K562 (cell line): Measurements from ENCODE around the gene CALR3. TPM values are rescaled to one million over a fixed set of nuclear protein-coding genes. Genes with fewer than 3 reads are reported as not detected.

Source experiments
- ATAC-seq: fragments of 200-7000 bp; cut with Tn5 transposase; 3 replicates; pipeline ENCODE4 v1.9.1; 2020; ENCODE audit warnings: moderate library complexity
- BruUV-seq: library from RNA; stranded (reverse); fragments of 400-500 nt; replicated peaks from 2 replicates; lab custom pipeline; 2021; lab: Mats Ljungman, UMichigan
- CTCF ChIA-PET: fragments of 300-600 bp; formaldehyde crosslinking; extraction: SDS; loops from one replicate; lab custom pipeline; 2021; ENCODE audit warnings: low intra/inter-chr PET ratio; lab: Yijun Ruan, JAX
- POLR2A ChIA-PET: fragments of 300-600, 350-650 bp; sonication (Branson Sonifier 250); formaldehyde crosslinking; extraction: SDS; loops from one replicate; lab custom pipeline; 2021; ENCODE audit warnings: antibody characterized with exemption, inconsistent platforms; lab: Yijun Ruan, JAX
- DNase-seq, 4 experiments: peaks; one replicate each; pipeline versions ENCODE4 v3.0.0 to v3.0.0-alpha.2; 2011 to 2018; ENCODE audit warnings: low spot score in 3 of 4, mixed read lengths in 3 of 4; ENCODE audit errors: extremely low read depth in 1 of 4
- FAIRE-seq: peaks from 2 replicates; lab custom pipeline; 2011; peaks lifted over from hg19 to GRCh38; lab: Jason Lieb, UNC
- H2AFZ ChIP-seq: 2 replicates; pipeline ENCODE4 v1.6.0; 2011; ENCODE audit warnings: low read depth, low read length, control low read depth, inconsistent platforms
- H3K27ac ChIP-seq: fragments of 200-600 bp; 3 replicates; pipeline ENCODE4 v1.8.0; 2011; ENCODE audit warnings: low read depth, mild to moderate bottlenecking, control low read depth, inconsistent platforms, low read length, moderate library complexity, mixed read lengths; ENCODE audit errors: extremely low read depth
- H3K27me3 ChIP-seq, 2 experiments: fragments of 300-600 bp in 1 of 2; 2 replicates in 1 of 2; 3 replicates in 1 of 2; pipeline versions ENCODE4 v1.6.0 to v1.8.0; 2011; ENCODE audit warnings: inconsistent platforms in 2 of 2, low read length in 2 of 2, mild to moderate bottlenecking in 1 of 2, mixed read lengths in 1 of 2, moderate library complexity in 1 of 2; ENCODE audit not compliant: control insufficient read depth in 2 of 2, insufficient read depth in 2 of 2
- H3K36me3 ChIP-seq: fragments of 300-600 bp; 3 replicates; pipeline ENCODE4 v1.8.0; 2011; ENCODE audit warnings: mild to moderate bottlenecking, low read length, inconsistent platforms; ENCODE audit not compliant: control insufficient read depth, insufficient read depth
- H3K4me1 ChIP-seq, 2 experiments: fragments of 200-600 bp in 1 of 2; replicated peaks in 1 of 2; 2 replicates in 1 of 2; 3 replicates in 1 of 2; pipeline versions ENCODE4 v1.5.1 to v1.8.0; 2011; ENCODE audit warnings: inconsistent platforms in 2 of 2, low read length in 2 of 2, mild to moderate bottlenecking in 1 of 2, mixed read lengths in 1 of 2, moderate library complexity in 1 of 2; ENCODE audit not compliant: control insufficient read depth in 2 of 2, insufficient read depth in 2 of 2
- H3K4me2 ChIP-seq: 2 replicates; pipeline ENCODE4 v1.6.1; 2011; ENCODE audit warnings: low read length, control low read depth, inconsistent platforms, mixed read lengths; ENCODE audit not compliant: insufficient read depth
- H3K4me3 ChIP-seq: fragments of 200-600 bp; sonication (generic), shearing (Covaris generic); 2 replicates; pipeline ENCODE4 v1.5.1; 2016; ENCODE audit warnings: control low read depth, inconsistent platforms
- H3K79me2 ChIP-seq: fragments of 200-600 bp; 3 replicates; pipeline ENCODE4 v1.8.0; 2011; ENCODE audit warnings: low read length, inconsistent platforms; ENCODE audit not compliant: control insufficient read depth, insufficient read depth
- H3K9ac ChIP-seq, 2 experiments: 2 replicates each; pipeline versions ENCODE4 v1.6.0 to v1.6.1; 2011; ENCODE audit warnings: low read depth in 2 of 2, low read length in 2 of 2, control low read depth in 1 of 2, inconsistent platforms in 1 of 2, mild to moderate bottlenecking in 1 of 2, mixed read lengths in 1 of 2; ENCODE audit not compliant: insufficient read depth in 1 of 2
- H3K9me1 ChIP-seq: one replicate; pipeline ENCODE4 v1.6.0; 2011; ENCODE audit warnings: inconsistent platforms, mild to moderate bottlenecking, low read length, moderate library complexity; ENCODE audit not compliant: control insufficient read depth, insufficient read depth
- H3K9me3 ChIP-seq: replicated peaks from 2 replicates; pipeline ENCODE4 v1.5.1; 2011; ENCODE audit warnings: low read depth, low read length, inconsistent platforms; ENCODE audit not compliant: control insufficient read depth, insufficient read depth
- H4K20me1 ChIP-seq: replicated peaks from 2 replicates; pipeline ENCODE4 v1.6.1; 2011; ENCODE audit warnings: low read length, inconsistent platforms, mixed read lengths; ENCODE audit not compliant: control insufficient read depth, insufficient read depth
- BHLHE40 ChIP-seq: IDR thresholded peaks from 2 replicates; pipeline ENCODE4 v1.6.1; 2011; ENCODE audit warnings: low read length, improper control_type of control experiment
- C11orf30 ChIP-seq: fragments of 450-650 bp; IDR thresholded peaks from 2 replicates; pipeline ENCODE4 v1.6.1; 2016; ENCODE audit warnings: low read depth, mild to moderate bottlenecking
- CCNT2 ChIP-seq: IDR thresholded peaks from 2 replicates; pipeline ENCODE4 v1.6.1; 2011; ENCODE audit warnings: borderline replicate concordance, low read depth, mild to moderate bottlenecking, moderate library complexity, mixed read lengths, low read length; ENCODE audit not compliant: insufficient read length; ENCODE audit errors: extremely low read depth
- CHD4 ChIP-seq: fragments of 200-600 bp; sonication (generic); IDR thresholded peaks from 3 replicates; pipeline ENCODE4 v1.6.1; 2012; ENCODE audit warnings: low read depth, mild to moderate bottlenecking, mixed read lengths, low read length, inconsistent platforms; ENCODE audit not compliant: insufficient read depth, insufficient replicate concordance, poor library complexity, severe bottlenecking
- L3MBTL2 ChIP-seq: fragments of 450-650 bp; IDR thresholded peaks from 2 replicates; pipeline ENCODE4 v1.6.1; 2016; ENCODE audit warnings: mild to moderate bottlenecking, moderate library complexity
- MYC ChIP-seq, 2 experiments: fragments of 250-450 bp in 1 of 2; sonication (Bioruptor Pico) in 1 of 2; IDR thresholded peaks; 2 replicates each; pipeline versions ENCODE4 v1.5.1 to v1.6.1; 2012 to 2021; ENCODE audit warnings: low read depth in 2 of 2, borderline replicate concordance in 1 of 2, improper control_type of control experiment in 1 of 2, low read length in 1 of 2, mild to moderate bottlenecking in 1 of 2, moderate library complexity in 1 of 2
- ZNF384 ChIP-seq: IDR thresholded peaks from 2 replicates; pipeline ENCODE4 v1.6.1; 2012; ENCODE audit warnings: low read depth, low read length, improper control_type of control experiment
- WGBS: fragments of 100-300 bp; shearing (Covaris generic); methylation state at CpG from one replicate; pipeline ENCODE4 v1.1.6; 2016; ENCODE audit warnings: low coverage, mixed read lengths; ENCODE audit not compliant: insufficient coverage; ENCODE audit errors: missing lambda C conversion rate; 5-methylcytosine and 5-hydroxymethylcytosine counted together
- in situ Hi-C: fragments of 300-500 bp; cut with MboI; formaldehyde crosslinking; loops from 4 replicates; pipeline ENCODE4 v1.15.0; 2018; ENCODE audit warnings: inconsistent platforms, mixed read lengths
- intact Hi-C: fragments of 100-400 bp; cut with micrococcal nuclease; formaldehyde crosslinking; loops from 2 replicates; pipeline ENCODE4 v1.14.2; 2022
- polyA plus RNA-seq, 8 experiments: library from polyadenylated mRNA; depleted of rRNA in 4 of 8; stranded (reverse) in 5 of 8; unstranded in 3 of 8; fragments of >200 nt; fragmentation: Nextera tagmentation in 2 of 8; fragmentation: Illumina TruSeq in 1 of 8; extraction: Ambion mirVana in 2 of 8; extraction: Trizol in 1 of 8; gene quantifications; 2 replicates each; pipeline versions ENCODE4 v1.2.1 to v1.2.3, GENCODE V29; 2011 to 2014; ENCODE audit warnings: inconsistent platforms in 1 of 8, missing spikeins in 1 of 8
- total RNA-seq, 7 experiments: library from RNA; depleted of rRNA in 6 of 7; stranded (reverse); fragments of >200 nt in 6 of 7; fragmentation: Illumina TruSeq in 2 of 7; extraction: Trizol in 2 of 7; gene quantifications; 2 replicates each; pipeline versions ENCODE4 v1.2.1 to v1.2.3, GENCODE V29; 2011 to 2021; ENCODE audit warnings: low replicate concordance in 1 of 7

CALR3 gene
- total and polyA plus RNA-seq, 9 of the 15 experiments (the other 6 are each of a cell fraction or from before 2014, with no cell fraction given): 0.15 to 0.41 (median 0.22) TPM; not detected in 4

GRCh38 chr19:16497837-16498236 lies 1.9 kb upstream of the CALR3 start:
- no peak for ATAC-seq
- 32% methylated on average over 6 of the region's 6 CpGs for WGBS
- ChIA-PET POLR2A (no interaction called here), CTCF (no interaction called here)
- in situ Hi-C loops: no loop called here
- peak in 1 of 4 experiments; percentile 55 for DNase-seq
- peaks cover 8 to 25% of the 10 kb centered on the region in 2 experiments; a peak in 4 of 5 replicates for H3K4me1 ChIP-seq
- H2AFZ ChIP-seq: peak overlapping the region; percentile 96; the same call in 1 of the 2 replicates
- FAIRE-seq: peak; percentile 78
- peak overlapping the region; percentile 45; the same call in 2 of the 3 replicates for H3K27ac ChIP-seq
- peaks cover 21% of the 10 kb centered on the region; the same call in 2 of the 3 replicates for H3K79me2 ChIP-seq
- no peak for TF ChIP-seq CCNT2
- no peak for TF ChIP-seq CHD4
- 0 out of 2 replicates have a peak, but pooled peaks have one; percentile 17 for TF ChIP-seq MYC (IDR thresholded peaks at IDR 0.05; ENCODE audit: low read depth, low read length)
- no peak for TF ChIP-seq MYC (CRISPR knock-in tag; IDR thresholded peaks at IDR 0.05; ENCODE audit: borderline replicate concordance, low read depth)
- 0 out of 2 replicates have a peak, but pooled peaks have one; percentile 4 for TF ChIP-seq C11orf30
- TF ChIP-seq ZNF384: no peak
- TF ChIP-seq L3MBTL2: peak; percentile 13; the same call in 1 of the 2 replicates
- 0 out of 2 replicates have a peak, but pooled peaks have one; percentile 22 for TF ChIP-seq BHLHE40
- H3K27me3 ChIP-seq: no peaks in the 10 kb centered on the region
- peak overlapping the region; percentile 84; the same call in 1 of the 2 replicates for H3K4me2 ChIP-seq
- H3K4me3 ChIP-seq: no peak overlapping the region
- intact Hi-C loops: loop anchor here (5.0 kb wide), 1 partner anchor 51 kb away; no protein-coding TSS in a partner anchor
- H3K36me3 ChIP-seq: peaks cover 13% of the 10 kb centered on the region; the same call in 1 of the 3 replicates
- H4K20me1 ChIP-seq: no peaks in the 10 kb centered on the region
- BruUV-seq: TSS peak; percentile 38
- no peaks in the 10 kb centered on the region for H3K9me1 ChIP-seq
- peak overlapping the region in 1 of 2 experiments; percentile 49; a peak in 1 of 4 replicates for H3K9ac ChIP-seq
- H3K9me3 ChIP-seq: no peaks in the 10 kb centered on the region
